Measurements from ENCODE around the gene ADAD1.

DNA sequence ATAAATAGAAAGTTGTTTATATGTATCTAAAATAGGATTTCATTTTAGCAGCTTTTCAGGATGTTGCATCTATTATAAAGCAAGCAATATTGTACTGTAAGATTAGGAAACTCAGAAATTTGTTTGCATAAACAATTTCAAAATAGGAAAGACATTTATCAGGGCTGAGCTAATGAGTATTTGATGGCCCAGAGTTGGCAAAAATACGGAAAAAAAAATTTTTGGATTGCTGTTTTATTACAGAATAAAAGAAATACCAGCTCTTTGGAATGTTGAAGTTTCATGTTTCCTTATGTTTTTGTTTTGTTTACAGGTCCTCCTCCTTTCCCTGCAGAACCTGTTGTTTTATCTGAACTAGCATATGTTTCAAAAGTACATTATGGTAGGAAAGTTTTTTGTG, 14.5 kb downstream of the ADAD1 start:
- TF ChIP-seq, protein P1, sequence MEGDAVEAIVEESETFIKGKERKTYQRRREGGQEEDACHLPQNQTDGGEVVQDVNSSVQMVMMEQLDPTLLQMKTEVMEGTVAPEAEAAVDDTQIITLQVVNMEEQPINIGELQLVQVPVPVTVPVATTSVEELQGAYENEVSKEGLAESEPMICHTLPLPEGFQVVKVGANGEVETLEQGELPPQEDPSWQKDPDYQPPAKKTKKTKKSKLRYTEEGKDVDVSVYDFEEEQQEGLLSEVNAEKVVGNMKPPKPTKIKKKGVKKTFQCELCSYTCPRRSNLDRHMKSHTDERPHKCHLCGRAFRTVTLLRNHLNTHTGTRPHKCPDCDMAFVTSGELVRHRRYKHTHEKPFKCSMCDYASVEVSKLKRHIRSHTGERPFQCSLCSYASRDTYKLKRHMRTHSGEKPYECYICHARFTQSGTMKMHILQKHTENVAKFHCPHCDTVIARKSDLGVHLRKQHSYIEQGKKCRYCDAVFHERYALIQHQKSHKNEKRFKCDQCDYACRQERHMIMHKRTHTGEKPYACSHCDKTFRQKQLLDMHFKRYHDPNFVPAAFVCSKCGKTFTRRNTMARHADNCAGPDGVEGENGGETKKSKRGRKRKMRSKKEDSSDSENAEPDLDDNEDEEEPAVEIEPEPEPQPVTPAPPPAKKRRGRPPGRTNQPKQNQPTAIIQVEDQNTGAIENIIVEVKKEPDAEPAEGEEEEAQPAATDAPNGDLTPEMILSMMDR (IDR thresholded peaks at IDR 0.05; ENCODE audit: poor library complexity) = no peak
- TF ChIP-seq EZH2 (IDR thresholded peaks at IDR 0.05; ENCODE audit: borderline replicate concordance) = no peak

All from hepatocyte (in vitro differentiated cells).